ENCODE data around the gene MDFI.

The MDFI gene

DNA sequence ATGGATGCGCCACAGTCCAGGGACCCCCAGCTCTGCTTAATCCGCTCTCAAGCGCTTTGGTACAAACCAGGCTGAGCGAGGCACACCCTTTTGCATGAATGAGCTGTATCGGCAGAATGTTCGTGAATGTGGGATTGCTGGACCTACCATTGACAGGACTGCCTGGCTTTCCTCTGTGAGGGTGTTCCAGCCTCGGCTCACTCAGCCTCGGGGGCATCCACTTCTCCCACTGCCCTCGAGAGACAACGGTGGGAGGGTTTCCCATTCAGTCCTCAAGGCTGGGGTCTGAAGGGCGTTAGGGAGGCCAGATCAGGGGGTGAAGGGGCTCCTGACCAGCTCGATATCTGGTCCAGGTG is 17.4 kb downstream of the MDFI start:
- DNase-seq, result no peak
- no peaks in the 10 kb centered on the region for H3K4me1 ChIP-seq (ENCODE audit: control insufficient read depth, insufficient read depth, low read length, poor library complexity, severe bottlenecking)
- no peaks in the 10 kb centered on the region for H3K9me3 ChIP-seq (ENCODE audit: control insufficient read depth, low read length)
- H3K4me3 ChIP-seq (ENCODE audit: insufficient read depth, low read depth, low read length, poor library complexity, severe bottlenecking), result no peak overlapping the region
- no peaks in the 10 kb centered on the region for H3K36me3 ChIP-seq (ENCODE audit: control insufficient read depth, insufficient read depth, low read length)
- H3K27me3 ChIP-seq (replicated peaks; ENCODE audit: control insufficient read depth, insufficient read depth, low read length, poor library complexity, severe bottlenecking), result no peaks in the 10 kb centered on the region
- no peak overlapping the region for H3K27ac ChIP-seq (ENCODE audit: insufficient read depth, low read length, poor library complexity, severe bottlenecking)

DNA sequence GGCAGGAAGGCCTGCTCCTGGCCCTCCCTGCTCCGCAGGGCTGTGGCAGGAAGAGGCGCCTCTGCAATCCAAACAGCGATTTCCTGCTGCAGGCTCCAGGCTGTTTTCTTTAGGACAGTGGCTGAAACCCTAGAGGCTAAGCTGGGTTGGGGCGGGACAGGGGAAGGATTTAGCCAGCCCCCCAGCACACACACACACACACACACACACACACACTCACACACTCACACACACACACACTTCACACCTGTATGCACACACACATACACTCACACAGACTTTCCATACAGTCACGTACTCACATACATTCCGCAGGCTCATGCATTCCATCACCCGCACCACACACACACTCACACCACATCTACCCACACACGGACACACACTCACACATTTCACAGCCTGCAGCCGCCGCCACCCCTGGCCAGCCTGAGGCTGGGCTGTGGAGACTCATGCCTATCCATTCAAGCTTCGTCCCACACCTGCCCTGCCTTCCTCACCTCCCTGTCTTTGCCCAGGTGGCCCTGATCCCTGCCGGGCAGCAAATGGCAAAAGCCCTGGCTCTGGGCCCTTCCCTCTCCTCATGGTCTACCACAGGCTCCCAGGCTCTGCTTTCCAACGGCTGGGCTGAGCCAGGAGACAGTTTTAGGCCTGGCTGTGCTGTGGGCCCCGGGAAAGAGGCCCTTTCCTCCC is 17.9 kb downstream of the MDFI start:
- H3K36me3 ChIP-seq (ENCODE audit: control insufficient read depth, insufficient read depth, low read length), result no peaks in the 10 kb centered on the region
- no peak overlapping the region for H3K4me3 ChIP-seq (ENCODE audit: insufficient read depth, low read depth, low read length, poor library complexity, severe bottlenecking)
- no peaks in the 10 kb centered on the region for H3K9me3 ChIP-seq (ENCODE audit: control insufficient read depth, low read length)
- H3K27me3 ChIP-seq (replicated peaks; ENCODE audit: control insufficient read depth, insufficient read depth, low read length, poor library complexity, severe bottlenecking), result no peaks in the 10 kb centered on the region
- H3K4me1 ChIP-seq (ENCODE audit: control insufficient read depth, insufficient read depth, low read length, poor library complexity, severe bottlenecking), result no peaks in the 10 kb centered on the region
- DNase-seq, result no peak
- H3K27ac ChIP-seq (ENCODE audit: insufficient read depth, low read length, poor library complexity, severe bottlenecking), result no peak overlapping the region

DNA sequence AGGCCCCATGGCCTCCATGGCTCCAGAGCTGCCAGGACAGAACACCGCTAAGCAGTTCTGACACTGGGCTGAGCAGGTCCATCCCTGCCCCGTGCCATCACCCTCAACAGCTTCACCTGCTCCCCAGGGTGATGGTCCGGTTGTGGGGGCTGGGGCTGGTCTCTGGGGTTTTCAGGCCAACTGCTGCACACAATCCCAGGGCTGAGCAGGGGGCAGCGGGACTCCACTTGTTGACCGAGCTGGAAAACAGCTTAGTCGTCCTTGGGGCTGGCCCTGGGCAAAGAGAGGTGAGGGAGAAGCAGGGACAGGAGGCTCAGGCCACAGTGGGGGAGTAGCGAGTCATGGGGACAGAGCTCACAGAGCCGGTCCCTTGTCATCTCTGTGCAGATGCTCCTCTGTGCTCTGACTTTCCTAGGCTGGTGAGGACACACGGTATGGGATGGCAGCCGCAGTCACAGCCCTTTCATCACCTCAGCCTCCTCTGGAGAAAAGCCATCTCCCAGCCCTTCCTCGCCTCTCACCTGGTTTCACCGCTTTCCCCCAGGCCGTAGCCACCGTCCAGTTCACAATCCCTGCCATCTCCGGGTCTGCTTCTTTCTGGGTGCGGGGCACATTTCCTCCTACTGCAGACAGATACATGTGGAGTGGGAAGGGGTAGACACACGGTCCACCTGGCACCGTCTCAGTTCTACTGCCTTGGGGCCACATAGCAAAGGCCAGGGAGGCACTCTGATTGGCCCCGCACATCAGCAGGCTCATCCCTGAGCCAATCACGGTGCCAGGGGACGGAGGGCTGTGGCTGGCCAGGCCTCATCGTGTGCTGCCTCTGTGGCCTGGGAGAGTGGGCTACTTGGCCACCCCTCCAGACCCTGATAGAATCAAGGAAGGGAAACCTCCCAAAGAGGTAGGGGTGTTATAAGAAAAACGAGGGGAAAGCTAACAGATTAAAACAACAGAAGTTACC is 19.1 kb downstream of the MDFI start:
- H3K4me1 ChIP-seq (ENCODE audit: control insufficient read depth, insufficient read depth, low read length, poor library complexity, severe bottlenecking), result no peaks in the 10 kb centered on the region
- H3K27ac ChIP-seq (ENCODE audit: insufficient read depth, low read length, poor library complexity, severe bottlenecking), result no peak overlapping the region
- H3K9me3 ChIP-seq (ENCODE audit: control insufficient read depth, low read length), result no peaks in the 10 kb centered on the region
- no peak overlapping the region for H3K4me3 ChIP-seq (ENCODE audit: insufficient read depth, low read depth, low read length, poor library complexity, severe bottlenecking)
- H3K36me3 ChIP-seq (ENCODE audit: control insufficient read depth, insufficient read depth, low read length), result no peaks in the 10 kb centered on the region
- no peak for DNase-seq
- no peaks in the 10 kb centered on the region for H3K27me3 ChIP-seq (replicated peaks; ENCODE audit: control insufficient read depth, insufficient read depth, low read length, poor library complexity, severe bottlenecking)

DNA sequence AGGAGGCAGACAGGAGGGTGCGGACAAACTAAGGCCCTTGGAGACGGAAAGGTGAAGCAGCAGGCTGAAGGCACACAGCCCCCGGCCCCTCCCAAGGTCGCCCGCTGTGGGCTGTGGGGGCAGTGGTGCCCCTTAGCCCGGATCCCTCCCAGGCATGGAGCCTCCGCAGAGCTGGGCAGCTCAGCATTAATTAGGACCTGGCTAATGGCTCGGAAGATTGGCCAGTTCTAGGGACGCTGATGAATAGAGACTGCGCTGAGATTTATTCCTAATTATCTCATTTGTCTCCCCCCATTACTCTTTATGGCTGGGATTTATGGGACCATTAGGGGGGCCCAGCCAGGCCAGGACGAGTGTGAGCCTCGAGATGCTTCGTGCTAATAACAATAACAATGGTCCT is 20.4 kb downstream of the MDFI start:
- no peak overlapping the region for H3K4me3 ChIP-seq (ENCODE audit: insufficient read depth, low read depth, low read length, poor library complexity, severe bottlenecking)
- no peaks in the 10 kb centered on the region for H3K27me3 ChIP-seq (replicated peaks; ENCODE audit: control insufficient read depth, insufficient read depth, low read length, poor library complexity, severe bottlenecking)
- H3K36me3 ChIP-seq (ENCODE audit: control insufficient read depth, insufficient read depth, low read length), result no peaks in the 10 kb centered on the region
- no peak overlapping the region for H3K27ac ChIP-seq (ENCODE audit: insufficient read depth, low read length, poor library complexity, severe bottlenecking)
- H3K4me1 ChIP-seq (ENCODE audit: control insufficient read depth, insufficient read depth, low read length, poor library complexity, severe bottlenecking), result no peaks in the 10 kb centered on the region
- H3K9me3 ChIP-seq (ENCODE audit: control insufficient read depth, low read length), result no peaks in the 10 kb centered on the region
- DNase-seq, result no peak

DNA sequence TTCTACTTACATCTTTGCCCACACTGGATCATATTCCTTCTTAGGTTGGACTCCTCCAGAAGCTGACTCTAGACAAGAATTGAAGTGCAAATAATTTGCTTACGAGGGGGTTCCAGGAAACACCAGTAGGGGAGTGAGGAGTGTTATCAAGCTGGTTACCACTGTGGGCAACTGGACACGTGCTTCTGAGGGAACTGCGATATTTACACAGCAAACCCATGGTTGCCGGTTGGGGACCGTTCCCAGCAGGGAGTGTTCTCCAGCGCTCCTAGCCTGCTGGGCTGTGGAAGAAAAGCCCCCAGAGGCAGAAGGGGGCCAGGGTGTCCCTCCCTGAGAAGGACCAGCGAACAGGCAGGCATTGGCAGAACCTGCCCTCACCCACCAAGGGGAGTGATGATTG is 21.7 kb downstream of the MDFI start:
- Histone ChIP-seq H3K36me3 (ENCODE audit: control insufficient read depth, insufficient read depth, low read length) (no peaks in the 10 kb centered on the region), H3K27me3 (replicated peaks; ENCODE audit: control insufficient read depth, insufficient read depth, low read length, poor library complexity, severe bottlenecking) (no peaks in the 10 kb centered on the region), H3K27ac (ENCODE audit: insufficient read depth, low read length, poor library complexity, severe bottlenecking) (no peak overlapping the region), H3K9me3 (ENCODE audit: control insufficient read depth, low read length) (no peaks in the 10 kb centered on the region), H3K4me3 (ENCODE audit: insufficient read depth, low read depth, low read length, poor library complexity, severe bottlenecking) (no peak overlapping the region), H3K4me1 (ENCODE audit: control insufficient read depth, insufficient read depth, low read length, poor library complexity, severe bottlenecking) (no peaks in the 10 kb centered on the region)
- DNase-seq, result no peak

DNA sequence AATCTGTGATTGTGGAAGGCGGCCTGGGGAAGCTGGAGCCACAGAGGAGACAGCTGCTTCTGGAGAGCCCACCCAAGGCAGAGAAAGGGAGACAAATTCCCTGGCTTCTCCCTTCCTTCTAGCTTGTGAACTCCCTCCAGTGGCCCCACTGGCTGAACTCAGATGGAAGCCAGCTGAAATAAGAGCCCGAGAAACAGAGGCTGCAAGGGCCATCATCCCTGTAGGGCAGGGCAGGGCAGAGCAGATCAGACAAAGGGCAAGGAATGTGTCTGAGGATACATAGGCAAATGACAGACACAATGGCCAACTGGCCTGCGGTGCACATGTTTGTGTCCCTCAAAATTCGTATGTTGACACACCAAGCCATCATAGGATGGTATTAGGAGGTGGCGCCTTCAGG is 25.3 kb downstream of the MDFI start:
- H3K4me1 ChIP-seq (ENCODE audit: control insufficient read depth, insufficient read depth, low read length, poor library complexity, severe bottlenecking), result no peaks in the 10 kb centered on the region
- no peaks in the 10 kb centered on the region for H3K27me3 ChIP-seq (replicated peaks; ENCODE audit: control insufficient read depth, insufficient read depth, low read length, poor library complexity, severe bottlenecking)
- no peak for DNase-seq
- no peak overlapping the region for H3K4me3 ChIP-seq (ENCODE audit: insufficient read depth, low read depth, low read length, poor library complexity, severe bottlenecking)
- no peaks in the 10 kb centered on the region for H3K36me3 ChIP-seq (ENCODE audit: control insufficient read depth, insufficient read depth, low read length)
- no peaks in the 10 kb centered on the region for H3K9me3 ChIP-seq (ENCODE audit: control insufficient read depth, low read length)
- no peak overlapping the region for H3K27ac ChIP-seq (ENCODE audit: insufficient read depth, low read length, poor library complexity, severe bottlenecking)

DNA sequence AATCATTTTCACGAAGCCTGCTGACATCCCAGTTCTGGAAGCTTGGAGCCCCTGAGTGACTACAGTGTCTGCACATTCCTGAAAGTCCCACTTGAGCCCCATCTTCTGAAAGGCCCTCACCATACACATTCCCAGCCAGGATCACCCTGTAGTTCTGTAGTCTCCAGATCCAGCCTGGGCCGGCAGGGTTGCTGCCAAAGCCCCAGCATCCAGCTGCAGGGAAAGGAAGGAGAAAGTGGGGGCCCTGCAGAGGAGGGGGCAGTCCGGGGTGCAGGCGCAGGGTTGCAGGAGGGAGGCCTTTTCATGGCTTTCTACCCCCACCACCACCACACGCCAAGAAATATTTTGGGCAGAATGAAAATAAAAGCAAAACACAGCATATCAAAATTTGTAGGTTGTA is 26.0 kb downstream of the MDFI start:
- no peaks in the 10 kb centered on the region for H3K27me3 ChIP-seq (replicated peaks; ENCODE audit: control insufficient read depth, insufficient read depth, low read length, poor library complexity, severe bottlenecking)

DNA sequence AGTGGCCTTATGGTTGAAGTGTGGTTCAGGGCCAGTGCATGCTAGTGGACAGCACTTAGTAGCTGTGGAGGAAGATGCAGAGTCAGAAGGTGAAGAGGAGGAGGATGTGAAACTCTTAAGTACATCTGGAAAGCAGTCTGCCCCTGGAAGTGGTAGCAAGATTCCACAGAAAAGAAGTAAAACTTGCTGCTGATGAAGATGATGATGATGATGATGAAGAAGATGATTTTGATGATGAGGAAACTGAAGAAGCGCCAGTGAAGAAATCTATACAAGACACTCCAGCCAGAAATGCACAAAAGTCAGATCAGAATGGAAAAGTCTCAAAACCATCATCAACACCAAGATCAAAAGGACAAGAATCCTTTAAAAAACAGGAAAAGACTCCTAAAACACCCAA is 28.9 kb downstream of the MDFI start:
- DNase-seq, result no peak
- no peaks in the 10 kb centered on the region for H3K9me3 ChIP-seq (ENCODE audit: control insufficient read depth, low read length)

More for the DNA sequence above, 26.0 kb downstream of the MDFI start:
- Histone ChIP-seq H3K4me1 (ENCODE audit: control insufficient read depth, insufficient read depth, low read length, poor library complexity, severe bottlenecking) (no peaks in the 10 kb centered on the region), H3K36me3 (ENCODE audit: control insufficient read depth, insufficient read depth, low read length) (no peaks in the 10 kb centered on the region), H3K27ac (ENCODE audit: insufficient read depth, low read length, poor library complexity, severe bottlenecking) (no peak overlapping the region), H3K4me3 (ENCODE audit: insufficient read depth, low read depth, low read length, poor library complexity, severe bottlenecking) (no peak overlapping the region), H3K9me3 (ENCODE audit: control insufficient read depth, low read length) (no peaks in the 10 kb centered on the region)
- DNase-seq, result no peak

DNA sequence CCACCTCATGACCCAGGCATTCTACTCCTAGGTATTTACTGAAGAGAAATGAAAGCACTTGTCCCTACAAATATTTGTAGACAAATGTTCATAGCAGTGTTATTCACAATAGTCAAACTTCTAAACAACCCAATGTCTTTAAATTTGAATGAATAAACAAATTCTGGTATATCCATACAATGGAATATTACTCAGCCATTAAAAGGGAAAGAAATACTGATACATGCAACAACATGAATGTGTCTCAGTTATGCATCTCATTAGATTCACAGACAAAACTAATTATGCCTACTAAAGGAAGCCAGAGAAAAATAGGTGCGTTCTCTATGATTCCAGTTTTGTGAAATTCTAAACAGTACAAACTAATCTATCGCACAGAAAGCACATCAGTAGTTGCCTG is 30.7 kb downstream of the MDFI start:
- Histone ChIP-seq H3K4me3 (ENCODE audit: insufficient read depth, low read depth, low read length, poor library complexity, severe bottlenecking) (no peak overlapping the region), H3K4me1 (ENCODE audit: control insufficient read depth, insufficient read depth, low read length, poor library complexity, severe bottlenecking) (no peaks in the 10 kb centered on the region), H3K9me3 (ENCODE audit: control insufficient read depth, low read length) (no peaks in the 10 kb centered on the region), H3K27ac (ENCODE audit: insufficient read depth, low read length, poor library complexity, severe bottlenecking) (no peak overlapping the region), H3K27me3 (replicated peaks; ENCODE audit: control insufficient read depth, insufficient read depth, low read length, poor library complexity, severe bottlenecking) (no peaks in the 10 kb centered on the region), H3K36me3 (ENCODE audit: control insufficient read depth, insufficient read depth, low read length) (no peaks in the 10 kb centered on the region)
- DNase-seq, result no peak

More for the DNA sequence above, 28.9 kb downstream of the MDFI start:
- H3K4me3 ChIP-seq (ENCODE audit: insufficient read depth, low read depth, low read length, poor library complexity, severe bottlenecking), result no peak overlapping the region
- H3K36me3 ChIP-seq (ENCODE audit: control insufficient read depth, insufficient read depth, low read length), result no peaks in the 10 kb centered on the region
- H3K27ac ChIP-seq (ENCODE audit: insufficient read depth, low read length, poor library complexity, severe bottlenecking), result no peak overlapping the region
- no peaks in the 10 kb centered on the region for H3K27me3 ChIP-seq (replicated peaks; ENCODE audit: control insufficient read depth, insufficient read depth, low read length, poor library complexity, severe bottlenecking)
- H3K4me1 ChIP-seq (ENCODE audit: control insufficient read depth, insufficient read depth, low read length, poor library complexity, severe bottlenecking), result no peaks in the 10 kb centered on the region

DNA sequence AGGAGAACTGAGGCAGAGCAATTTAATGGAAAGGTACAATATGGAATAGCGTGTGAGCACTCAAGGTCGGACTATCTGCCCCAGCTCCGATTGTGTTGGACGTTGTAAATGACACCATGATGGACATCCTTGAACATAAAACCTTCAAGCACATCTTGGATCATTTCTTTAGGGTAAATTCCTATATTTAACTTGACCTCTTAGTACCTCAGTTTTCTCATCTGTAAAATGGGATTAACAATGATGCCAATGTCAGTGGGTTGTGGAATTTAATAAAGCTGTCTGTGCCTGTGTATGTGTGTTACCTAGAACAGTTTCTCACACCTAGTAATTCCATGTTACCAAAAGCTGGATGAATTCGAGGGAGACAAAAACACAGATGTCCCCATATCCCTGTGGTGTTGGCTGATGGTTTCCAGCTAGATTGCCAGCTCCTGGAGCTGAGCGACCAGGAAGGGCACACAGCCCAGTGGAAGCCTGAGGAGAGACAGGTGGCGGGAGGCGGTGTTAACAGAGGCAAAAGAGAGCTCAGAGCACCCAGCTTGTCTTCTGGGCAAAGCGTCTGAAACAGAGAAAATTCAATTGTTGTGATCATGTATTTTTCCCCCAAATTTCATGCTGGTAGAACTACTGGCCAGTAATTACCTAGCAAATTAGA is 32.6 kb downstream of the MDFI start:
- H3K27me3 ChIP-seq (replicated peaks; ENCODE audit: control insufficient read depth, insufficient read depth, low read length, poor library complexity, severe bottlenecking), result no peaks in the 10 kb centered on the region
- no peak overlapping the region for H3K27ac ChIP-seq (ENCODE audit: insufficient read depth, low read length, poor library complexity, severe bottlenecking)
- no peaks in the 10 kb centered on the region for H3K9me3 ChIP-seq (ENCODE audit: control insufficient read depth, low read length)
- no peak overlapping the region for H3K4me3 ChIP-seq (ENCODE audit: insufficient read depth, low read depth, low read length, poor library complexity, severe bottlenecking)
- no peak for DNase-seq
- H3K4me1 ChIP-seq (ENCODE audit: control insufficient read depth, insufficient read depth, low read length, poor library complexity, severe bottlenecking), result no peaks in the 10 kb centered on the region
- no peaks in the 10 kb centered on the region for H3K36me3 ChIP-seq (ENCODE audit: control insufficient read depth, insufficient read depth, low read length)
